Panc1 (cell line): ENCODE data around the gene JUN. TPM values are rescaled to one million over a fixed set of nuclear protein-coding genes. Genes with fewer than 3 reads are reported as not detected.

Experiments
- ATAC-seq: fragments of 200-7000 bp; cut with Tn5 transposase; 2 replicates; pipeline ENCODE4 v1.9.1; 2020; ENCODE audit warnings: mild to moderate bottlenecking, moderate library complexity
- BruUV-seq: library from RNA; stranded (reverse); fragments of 400-500 nt; replicated peaks from 2 replicates; lab custom pipeline; 2021; lab: Mats Ljungman, UMichigan
- CTCF ChIA-PET: fragments of 300-600 bp; sonication (Branson Sonifier 250); formaldehyde crosslinking; loops from one replicate; lab custom pipeline; 2022; ENCODE audit warnings: antibody characterized with exemption; lab: Charles Lee
- POLR2A ChIA-PET: fragments of 300-600 bp; sonication (Branson Sonifier 250); formaldehyde crosslinking; loops from one replicate; lab custom pipeline; 2022; ENCODE audit warnings: antibody characterized with exemption; lab: Charles Lee
- DNase-seq: peaks from one replicate; pipeline ENCODE4 v3.0.0-alpha.2; 2010; ENCODE audit warnings: low read depth, low spot score
- H3K27ac ChIP-seq: 2 replicates; pipeline ENCODE4 v1.5.1; 2011; ENCODE audit warnings: mild to moderate bottlenecking, low read length, inconsistent platforms
- H3K27me3 ChIP-seq: fragments of 200-500 bp; sonication (Bioruptor generic); 2 replicates; pipeline ENCODE4 v1.6.0; 2014; ENCODE audit warnings: low read length, inconsistent platforms; ENCODE audit not compliant: control insufficient read depth, insufficient read depth
- H3K36me3 ChIP-seq: fragments of 200-500 bp; sonication (Bioruptor generic); 2 replicates; pipeline ENCODE4 v1.5.1; 2014; ENCODE audit warnings: inconsistent platforms, mild to moderate bottlenecking, low read length, moderate library complexity; ENCODE audit not compliant: control insufficient read depth, insufficient read depth
- H3K4me1 ChIP-seq: 2 replicates; pipeline ENCODE4 v1.5.1; 2011; ENCODE audit warnings: inconsistent platforms, mild to moderate bottlenecking, low read length, moderate library complexity; ENCODE audit not compliant: control insufficient read depth, insufficient read depth
- H3K4me3 ChIP-seq, 2 experiments: 2 replicates each; pipeline ENCODE4 v1.5.1; 2011 to 2012; ENCODE audit warnings: low read depth in 2 of 2, low read length in 2 of 2, mild to moderate bottlenecking in 2 of 2, inconsistent platforms in 1 of 2, moderate library complexity in 1 of 2
- H3K9me3 ChIP-seq: fragments of 200-500 bp; sonication (Bioruptor generic); 2 replicates; pipeline ENCODE4 v1.5.1; 2014; ENCODE audit warnings: low read depth, mild to moderate bottlenecking, inconsistent platforms, low read length, moderate library complexity; ENCODE audit not compliant: control insufficient read depth, insufficient read depth
- POLR2AphosphoS5 ChIP-seq: IDR thresholded peaks from 2 replicates; pipeline ENCODE4 v1.6.1; 2012; ENCODE audit warnings: mild to moderate bottlenecking, low read depth, low read length, moderate library complexity
- SIN3A ChIP-seq: IDR thresholded peaks from 2 replicates; pipeline ENCODE4 v1.6.1; 2012; ENCODE audit warnings: low read depth, mild to moderate bottlenecking, low read length, moderate library complexity, borderline replicate concordance; ENCODE audit not compliant: insufficient read depth
- TCF7L2 ChIP-seq: IDR thresholded peaks from 2 replicates; pipeline ENCODE4 v1.6.1; 2011; ENCODE audit warnings: mild to moderate bottlenecking, low read depth, low read length, inconsistent platforms
- in situ Hi-C: cut with HindIII; loops from 2 replicates; pipeline ENCODE4 v1.10.0; 2016; ENCODE audit warnings: low sequenced_read_pairs, low pct_unique_long_range_greater_than_20kb
- intact Hi-C: fragments of 100-400 bp; cut with micrococcal nuclease; formaldehyde crosslinking; loops from one replicate; pipeline ENCODE4 v1.10.0; 2022; ENCODE audit not compliant: unreplicated experiment
- total RNA-seq: library from RNA; stranded (reverse); gene quantifications from one replicate; pipeline ENCODE4 v1.2.1, GENCODE V29; 2021; ENCODE audit not compliant: unreplicated experiment
- TF ChIP-seq, protein P1 (sequence below), 2 experiments: IDR thresholded peaks; 2 replicates each; pipeline ENCODE4 v1.6.1; 2011 to 2012; ENCODE audit warnings: low read depth in 2 of 2, control low read depth in 1 of 2, low read length in 1 of 2, mild to moderate bottlenecking in 1 of 2, moderate library complexity in 1 of 2; ENCODE audit not compliant: insufficient read depth in 1 of 2
- TF ChIP-seq, protein P2 (sequence below): fragments of 450-650 bp; IDR thresholded peaks from 2 replicates; pipeline ENCODE4 v1.5.1; 2017; ENCODE audit warnings: mild to moderate bottlenecking

JUN gene
- total RNA-seq, 1 experiment from 2014 or later, result 70.0 TPM

GRCh38 chr1:58815686-58816071 is 31.8 kb upstream of the JUN start:
- DNase-seq (no peak), ATAC-seq (peak; percentile 67)
- peak overlapping the region; percentile 59 to 78 for H3K4me3 ChIP-seq
- H3K27ac ChIP-seq, result peak overlapping the region; percentile 97
- H3K9me3 ChIP-seq, result no peaks in the 10 kb centered on the region
- no peaks in the 10 kb centered on the region for H3K36me3 ChIP-seq
- peaks cover 32% of the 10 kb centered on the region for H3K4me1 ChIP-seq
- TF ChIP-seq TCF7L2 (no peak), SIN3A (no peak), POLR2AphosphoS5 (no peak)
- TF ChIP-seq, protein P1, sequence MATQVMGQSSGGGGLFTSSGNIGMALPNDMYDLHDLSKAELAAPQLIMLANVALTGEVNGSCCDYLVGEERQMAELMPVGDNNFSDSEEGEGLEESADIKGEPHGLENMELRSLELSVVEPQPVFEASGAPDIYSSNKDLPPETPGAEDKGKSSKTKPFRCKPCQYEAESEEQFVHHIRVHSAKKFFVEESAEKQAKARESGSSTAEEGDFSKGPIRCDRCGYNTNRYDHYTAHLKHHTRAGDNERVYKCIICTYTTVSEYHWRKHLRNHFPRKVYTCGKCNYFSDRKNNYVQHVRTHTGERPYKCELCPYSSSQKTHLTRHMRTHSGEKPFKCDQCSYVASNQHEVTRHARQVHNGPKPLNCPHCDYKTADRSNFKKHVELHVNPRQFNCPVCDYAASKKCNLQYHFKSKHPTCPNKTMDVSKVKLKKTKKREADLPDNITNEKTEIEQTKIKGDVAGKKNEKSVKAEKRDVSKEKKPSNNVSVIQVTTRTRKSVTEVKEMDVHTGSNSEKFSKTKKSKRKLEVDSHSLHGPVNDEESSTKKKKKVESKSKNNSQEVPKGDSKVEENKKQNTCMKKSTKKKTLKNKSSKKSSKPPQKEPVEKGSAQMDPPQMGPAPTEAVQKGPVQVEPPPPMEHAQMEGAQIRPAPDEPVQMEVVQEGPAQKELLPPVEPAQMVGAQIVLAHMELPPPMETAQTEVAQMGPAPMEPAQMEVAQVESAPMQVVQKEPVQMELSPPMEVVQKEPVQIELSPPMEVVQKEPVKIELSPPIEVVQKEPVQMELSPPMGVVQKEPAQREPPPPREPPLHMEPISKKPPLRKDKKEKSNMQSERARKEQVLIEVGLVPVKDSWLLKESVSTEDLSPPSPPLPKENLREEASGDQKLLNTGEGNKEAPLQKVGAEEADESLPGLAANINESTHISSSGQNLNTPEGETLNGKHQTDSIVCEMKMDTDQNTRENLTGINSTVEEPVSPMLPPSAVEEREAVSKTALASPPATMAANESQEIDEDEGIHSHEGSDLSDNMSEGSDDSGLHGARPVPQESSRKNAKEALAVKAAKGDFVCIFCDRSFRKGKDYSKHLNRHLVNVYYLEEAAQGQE (IDR thresholded peaks at IDR 0.05; ENCODE audit: insufficient read depth in 1 of 2, low read depth in 2 of 2, low read length in 1 of 2), result no peak
- TF ChIP-seq, protein P2, sequence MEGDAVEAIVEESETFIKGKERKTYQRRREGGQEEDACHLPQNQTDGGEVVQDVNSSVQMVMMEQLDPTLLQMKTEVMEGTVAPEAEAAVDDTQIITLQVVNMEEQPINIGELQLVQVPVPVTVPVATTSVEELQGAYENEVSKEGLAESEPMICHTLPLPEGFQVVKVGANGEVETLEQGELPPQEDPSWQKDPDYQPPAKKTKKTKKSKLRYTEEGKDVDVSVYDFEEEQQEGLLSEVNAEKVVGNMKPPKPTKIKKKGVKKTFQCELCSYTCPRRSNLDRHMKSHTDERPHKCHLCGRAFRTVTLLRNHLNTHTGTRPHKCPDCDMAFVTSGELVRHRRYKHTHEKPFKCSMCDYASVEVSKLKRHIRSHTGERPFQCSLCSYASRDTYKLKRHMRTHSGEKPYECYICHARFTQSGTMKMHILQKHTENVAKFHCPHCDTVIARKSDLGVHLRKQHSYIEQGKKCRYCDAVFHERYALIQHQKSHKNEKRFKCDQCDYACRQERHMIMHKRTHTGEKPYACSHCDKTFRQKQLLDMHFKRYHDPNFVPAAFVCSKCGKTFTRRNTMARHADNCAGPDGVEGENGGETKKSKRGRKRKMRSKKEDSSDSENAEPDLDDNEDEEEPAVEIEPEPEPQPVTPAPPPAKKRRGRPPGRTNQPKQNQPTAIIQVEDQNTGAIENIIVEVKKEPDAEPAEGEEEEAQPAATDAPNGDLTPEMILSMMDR, result no peak
- H3K27me3 ChIP-seq, result no peaks in the 10 kb centered on the region
- TSS peak; percentile 98 for BruUV-seq
- in situ Hi-C loops (no loop called here), intact Hi-C loops (no loop called here)
- CTCF ChIA-PET, result no interaction called here
- POLR2A ChIA-PET, result interaction anchor here (0.6 to 0.7 kb wide), 2 partner anchors 32 to 35 kb away, joined by 6 to 8 read pairs; no protein-coding TSS in a partner anchor

GRCh38 chr1:58815069-58815685 is 31.3 kb upstream of the JUN start:
- peaks cover 32% of the 10 kb centered on the region for H3K4me1 ChIP-seq
- peak; percentile 57; the same call in 1 of the 2 replicates for TF ChIP-seq POLR2AphosphoS5
- TF ChIP-seq TCF7L2, result peak; percentile 78
- 0 out of 2 replicates have a peak, but pooled peaks have one; percentile 33 for TF ChIP-seq SIN3A
- TF ChIP-seq, protein P2, result no peak
- TF ChIP-seq, protein P1 (IDR thresholded peaks at IDR 0.05; ENCODE audit: insufficient read depth in 1 of 2, low read depth in 2 of 2, low read length in 1 of 2), result no peak
- H3K36me3 ChIP-seq, result no peaks in the 10 kb centered on the region
- H3K9me3 ChIP-seq, result no peaks in the 10 kb centered on the region
- peak overlapping the region; percentile 97 for H3K27ac ChIP-seq
- DNase-seq (peak; percentile 51), ATAC-seq (peak; percentile 86)
- intact Hi-C loops (no loop called here), in situ Hi-C loops (no loop called here)
- no peaks in the 10 kb centered on the region for H3K27me3 ChIP-seq
- ChIA-PET CTCF (no interaction called here), POLR2A (no interaction called here)
- BruUV-seq, result no TSS peak
- H3K4me3 ChIP-seq, result peak overlapping the region; percentile 59 to 78
